DMS114 treated with DMSO at 0.1 percent for 48 hours (cell line): ENCODE results near the gene MT1X.
"Not testable (repeated sequence)": the region's sequence is repeated elsewhere in the genome, so short reads cannot be mapped to it uniquely, and the experiment has no call there.

Source experiments
- DNase-seq: peaks from one replicate; lab custom pipeline; 2025; ENCODE audit not compliant: unreplicated experiment; lab: John Stamatoyannopoulos, UW

Gene MT1X

DNA sequence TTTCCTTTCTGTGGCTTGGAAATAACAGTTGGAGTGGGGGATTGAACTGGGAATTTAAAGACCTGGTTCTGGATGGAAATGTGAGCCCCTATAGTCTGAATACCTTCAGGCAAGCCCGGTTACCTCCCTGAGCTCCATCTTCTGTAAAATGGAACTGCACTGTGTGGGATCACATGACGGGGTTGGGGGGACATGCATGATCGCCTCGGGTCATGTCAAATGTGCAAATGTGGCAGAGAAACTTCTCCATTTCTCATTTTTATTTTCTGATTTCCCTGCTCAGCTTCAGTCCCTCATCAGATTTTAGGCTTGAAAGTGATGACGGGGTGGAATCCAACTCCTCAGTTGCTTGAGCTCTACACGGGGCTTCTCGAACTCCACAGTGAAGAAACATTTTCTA is 29.1 kb upstream of the MT1X start:
- no peak for DNase-seq

DNA sequence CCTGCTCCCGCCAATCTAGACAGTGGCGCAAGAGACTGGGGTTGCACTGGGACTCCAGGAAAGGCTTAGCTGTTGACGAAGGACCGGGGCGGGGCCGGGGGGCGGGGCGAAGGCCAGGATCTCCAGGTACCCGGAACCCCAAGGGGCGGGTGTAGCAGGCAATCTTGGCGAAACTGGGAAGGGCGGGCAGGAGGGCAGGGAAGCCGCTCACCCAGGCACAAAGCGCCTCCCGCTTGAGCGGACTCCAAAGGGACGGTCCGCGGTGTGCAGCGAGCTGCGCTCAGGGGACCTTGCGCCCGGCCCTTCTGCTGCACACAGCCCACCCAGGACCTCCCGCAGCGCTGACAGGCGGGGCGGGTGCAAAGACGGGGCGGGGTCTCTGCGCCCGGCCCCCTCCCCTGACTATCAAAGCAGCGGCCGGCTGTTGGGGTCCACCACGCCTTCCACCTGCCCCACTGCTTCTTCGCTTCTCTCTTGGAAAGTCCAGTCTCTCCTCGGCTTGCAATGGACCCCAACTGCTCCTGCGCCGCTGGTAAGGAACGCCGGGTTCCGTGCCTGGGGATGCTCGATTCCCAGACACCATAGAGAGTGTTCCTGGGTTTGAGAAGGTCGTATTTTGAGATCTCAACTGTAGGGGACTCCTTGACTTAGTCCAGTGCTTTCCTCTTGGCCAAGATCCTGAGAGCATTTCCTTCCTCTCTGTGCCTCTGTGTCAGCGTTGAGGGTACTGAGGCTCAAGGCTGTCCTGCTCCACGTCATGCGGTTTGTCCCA is 24.5 kb upstream of the MT1X start, which contains the start of gene MT1F:
TSS of gene MT1F (plus strand) at position 405 of the 772 bp plus-strand sequence. CDS start at position 505, 100 bp downstream.
- peak; percentile 53 for DNase-seq

DNA sequence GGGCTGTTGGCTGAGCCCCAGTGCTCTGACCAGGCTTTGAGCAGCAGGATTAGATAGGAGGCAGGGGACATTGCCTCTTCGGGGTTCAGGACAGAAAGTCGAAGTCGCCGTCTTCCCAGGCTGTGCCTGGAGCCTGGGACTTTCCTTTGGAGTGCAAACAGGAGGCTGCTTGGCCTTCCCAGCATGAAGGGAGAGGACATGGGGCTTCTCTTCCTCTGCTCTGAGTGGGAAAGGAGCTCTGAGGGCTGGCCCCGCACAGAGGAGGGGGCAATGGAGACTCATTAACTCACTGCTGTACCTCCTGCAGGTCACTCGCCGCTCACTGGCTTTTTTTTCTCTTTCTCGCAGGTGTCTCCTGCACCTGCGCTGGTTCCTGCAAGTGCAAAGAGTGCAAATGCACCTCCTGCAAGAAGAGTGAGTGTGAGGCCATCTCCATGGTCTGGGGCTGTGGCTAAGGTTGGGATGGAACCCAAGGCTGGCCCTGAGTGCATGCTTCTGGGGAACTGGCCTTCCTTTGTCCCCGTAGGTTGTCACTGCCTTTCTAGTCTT is 23.9 kb upstream of the MT1X start:
- no peak for DNase-seq

DNA sequence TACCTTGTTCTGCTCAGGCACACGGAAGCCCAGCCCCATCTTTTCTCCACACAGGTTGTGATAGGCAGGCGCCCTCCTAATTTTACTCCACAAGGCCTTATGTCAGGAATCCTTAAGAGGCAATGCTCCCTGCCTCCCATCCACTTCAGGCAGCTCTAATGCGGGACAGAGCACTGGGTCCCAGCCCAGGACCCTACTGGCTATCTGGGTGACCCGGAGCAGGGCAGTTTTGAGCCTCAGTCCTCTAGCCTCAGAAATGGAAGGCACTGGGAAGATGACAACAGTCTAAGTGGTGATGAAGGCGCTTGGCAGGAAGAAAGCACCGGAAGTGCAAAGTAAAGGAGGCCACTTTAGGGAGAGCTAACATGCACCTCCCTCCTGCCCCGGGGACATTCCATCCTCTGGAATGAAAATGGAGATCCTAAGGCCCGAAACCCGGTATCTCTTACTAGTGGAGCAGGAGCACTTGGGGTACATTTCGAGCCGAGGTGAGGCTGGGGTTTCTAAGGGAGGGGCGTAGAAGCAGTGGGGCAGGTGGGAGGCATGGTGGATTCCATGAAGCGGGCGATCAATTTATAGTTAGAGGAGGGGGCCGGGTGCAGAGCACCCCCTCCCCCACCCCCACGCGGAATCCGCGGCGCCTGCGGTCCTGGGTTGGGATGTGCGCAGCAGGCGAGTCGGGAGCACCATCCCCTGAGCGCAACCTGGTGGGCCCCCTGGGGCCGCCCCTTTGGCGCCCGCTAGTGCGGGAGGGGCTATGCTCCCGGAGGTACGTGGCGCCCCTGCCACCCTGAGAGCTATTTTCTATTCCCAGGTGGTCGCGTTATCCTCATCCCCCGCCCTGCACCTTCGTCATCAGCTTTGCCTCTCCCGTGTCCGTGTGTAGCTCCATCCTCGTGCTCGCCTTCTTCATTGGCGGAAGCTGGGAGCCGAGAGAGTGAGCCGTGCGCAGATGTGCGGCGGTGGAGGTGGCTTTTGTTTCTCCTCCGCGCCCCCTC is 19.6 kb upstream of the MT1X start:
- no peak for DNase-seq

DNA sequence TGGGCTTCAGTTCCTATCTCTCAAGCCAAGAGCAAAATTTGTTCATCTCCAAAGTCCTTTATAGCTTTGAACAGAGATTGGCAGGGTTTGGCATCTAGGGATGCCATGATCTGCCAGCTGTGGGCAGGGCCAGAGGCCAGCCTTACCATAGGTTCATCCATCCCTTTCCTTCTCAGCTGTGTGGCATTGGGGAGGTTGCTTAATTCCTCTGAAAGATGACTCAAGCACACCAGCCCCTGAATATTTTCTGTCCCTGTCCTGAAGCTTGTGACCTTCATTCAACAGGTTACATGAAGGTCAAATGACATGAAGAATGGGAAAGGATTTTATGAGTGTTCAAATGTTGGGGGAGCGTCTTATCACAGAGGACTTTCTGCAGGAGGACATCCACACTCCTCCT is 17.8 kb upstream of the MT1X start:
- DNase-seq = no peak

DNA sequence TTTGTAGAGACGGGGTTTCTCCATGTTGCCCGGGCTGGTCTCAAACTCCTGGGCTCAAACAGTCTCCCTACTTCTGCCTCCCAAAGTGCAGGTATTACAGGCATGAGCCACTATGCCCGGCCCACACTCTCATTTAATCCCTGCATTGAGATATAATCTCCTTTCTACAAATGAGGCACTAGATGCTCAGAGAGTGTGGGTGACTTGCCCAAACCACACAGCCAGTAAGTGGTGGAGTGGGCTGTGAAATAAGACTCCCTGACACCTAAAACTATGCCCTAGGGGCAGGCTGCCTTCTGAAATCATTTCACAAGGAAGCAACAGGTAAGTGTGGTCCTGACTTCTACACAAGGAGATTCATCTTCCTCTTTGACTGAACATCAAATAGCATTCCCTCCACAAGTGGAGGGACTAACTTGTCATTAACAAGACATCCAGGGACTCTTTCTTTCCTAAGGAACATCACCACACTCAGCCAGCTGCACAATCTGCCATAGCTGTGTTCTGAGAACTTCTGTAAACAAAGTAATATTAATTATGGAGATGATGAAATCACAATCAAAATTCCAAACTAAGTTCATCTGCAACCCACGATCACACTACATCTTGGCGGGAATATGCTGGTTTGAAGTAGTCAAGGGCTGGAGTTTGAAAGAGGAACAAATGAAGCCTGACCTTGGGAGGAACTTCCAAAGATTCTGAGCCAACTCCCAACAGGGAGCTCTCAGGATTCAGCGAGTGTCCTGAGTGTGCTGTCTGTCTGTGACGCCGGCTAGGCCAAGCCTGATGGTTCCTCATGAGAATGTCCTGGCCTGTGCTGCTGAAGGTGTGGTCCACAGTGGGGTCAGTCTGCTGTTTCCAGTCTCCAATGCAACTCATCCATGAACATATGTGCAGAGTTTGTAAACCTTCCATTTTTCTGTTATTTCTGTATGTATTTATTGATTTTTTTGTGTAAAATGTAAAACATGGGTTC is 16.7 kb upstream of the MT1X start:
- not testable (repeated sequence) for DNase-seq

DNA sequence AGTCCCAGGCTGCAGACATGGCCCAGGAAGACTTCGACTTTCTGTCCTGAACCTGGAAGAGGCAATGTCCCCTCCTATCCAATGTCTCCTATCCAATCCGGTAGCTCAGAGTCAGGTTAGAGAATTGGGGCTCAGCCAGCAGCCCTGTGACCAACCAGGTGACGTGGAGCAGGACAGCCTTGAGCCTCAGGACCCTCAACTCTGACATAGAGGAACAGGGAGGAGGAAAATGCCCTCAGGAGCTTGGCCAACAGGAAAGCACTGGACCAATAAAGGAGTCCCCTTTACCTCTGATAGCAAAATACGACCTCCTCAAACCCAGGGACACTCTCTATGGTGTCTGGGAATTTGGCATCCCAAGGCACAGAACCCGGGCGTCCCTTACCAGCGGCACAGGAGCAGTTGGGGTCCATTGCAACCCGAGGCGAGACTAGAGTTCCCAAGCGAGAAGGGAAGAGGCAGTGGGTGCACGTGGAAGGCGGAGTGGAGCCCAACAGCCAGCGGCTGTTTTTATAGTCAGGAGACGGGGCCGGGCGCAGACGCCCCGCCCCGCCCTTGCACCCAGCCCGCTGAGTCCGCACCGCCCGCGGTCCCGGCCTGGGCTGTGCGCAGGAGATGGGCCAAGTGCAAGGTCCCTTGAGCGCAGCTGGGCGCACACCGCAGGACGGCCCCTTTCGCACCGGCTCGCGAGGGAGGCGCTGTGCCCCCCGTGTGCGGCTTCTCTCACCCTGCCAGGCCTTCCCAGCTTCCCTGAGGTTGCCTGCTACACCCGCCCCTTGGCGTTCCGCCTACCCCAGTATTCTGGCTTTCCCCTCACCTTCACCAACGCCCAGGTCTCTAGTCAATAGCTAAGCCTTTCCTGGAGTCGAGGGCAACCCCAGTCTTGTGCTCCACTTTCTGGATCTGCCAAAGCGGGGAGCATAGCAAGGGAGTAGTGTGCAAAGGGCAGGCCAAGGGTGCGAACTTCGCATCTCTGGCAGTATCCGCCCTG is 14.4 kb upstream of the MT1X start, which contains the start of gene MT1G:
TSS of gene MT1G (minus strand) at position 485 of the 991 bp plus-strand sequence. CDS start at position 413, 72 bp downstream.
- no peak for DNase-seq

DNA sequence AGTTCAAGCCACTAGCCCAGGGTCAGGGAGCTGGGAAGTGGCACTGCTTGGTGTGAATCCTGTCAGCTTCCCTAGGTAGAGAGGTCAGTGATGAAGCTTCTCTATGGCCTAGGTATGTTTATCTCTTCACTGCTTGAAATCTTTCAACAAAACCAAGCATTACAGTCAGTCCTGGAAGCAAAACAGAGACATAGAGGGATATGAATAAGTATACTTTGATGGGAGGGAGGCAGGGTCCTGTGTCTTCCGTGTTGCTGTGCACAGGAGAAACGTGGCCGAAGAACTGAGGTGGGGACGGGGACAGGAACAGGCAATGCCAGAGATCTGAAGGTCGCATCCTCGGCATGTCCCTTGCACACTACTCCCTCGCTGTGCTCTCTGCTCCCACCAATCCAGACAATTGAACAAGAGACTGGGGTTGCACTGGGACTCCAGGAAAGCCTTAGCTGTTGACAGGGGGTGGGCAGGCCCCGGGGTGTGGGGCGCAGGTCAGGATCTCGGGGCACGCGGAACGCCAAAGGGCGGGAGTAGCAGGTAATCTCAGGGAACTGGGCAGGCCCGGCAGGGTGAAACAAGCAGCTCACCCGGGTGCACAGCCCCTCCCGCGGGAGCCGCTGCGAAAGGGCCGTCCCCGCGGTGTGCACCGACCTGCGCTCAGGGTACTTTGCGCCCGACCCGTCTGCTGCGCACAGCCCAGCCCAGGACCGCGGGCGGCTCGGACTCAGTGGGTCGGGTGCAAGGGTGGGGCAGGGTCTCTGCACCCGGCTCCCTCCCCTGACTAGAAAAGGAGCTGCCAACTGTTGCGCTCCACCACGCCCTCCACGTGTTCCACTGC is 13.0 kb upstream of the MT1X start, which contains the start of gene MT1H:
TSS of gene MT1H (plus strand) at position 810 of the 835 bp plus-strand sequence. CDS start 71 bp downstream, outside the sequence.
- no peak for DNase-seq

DNA sequence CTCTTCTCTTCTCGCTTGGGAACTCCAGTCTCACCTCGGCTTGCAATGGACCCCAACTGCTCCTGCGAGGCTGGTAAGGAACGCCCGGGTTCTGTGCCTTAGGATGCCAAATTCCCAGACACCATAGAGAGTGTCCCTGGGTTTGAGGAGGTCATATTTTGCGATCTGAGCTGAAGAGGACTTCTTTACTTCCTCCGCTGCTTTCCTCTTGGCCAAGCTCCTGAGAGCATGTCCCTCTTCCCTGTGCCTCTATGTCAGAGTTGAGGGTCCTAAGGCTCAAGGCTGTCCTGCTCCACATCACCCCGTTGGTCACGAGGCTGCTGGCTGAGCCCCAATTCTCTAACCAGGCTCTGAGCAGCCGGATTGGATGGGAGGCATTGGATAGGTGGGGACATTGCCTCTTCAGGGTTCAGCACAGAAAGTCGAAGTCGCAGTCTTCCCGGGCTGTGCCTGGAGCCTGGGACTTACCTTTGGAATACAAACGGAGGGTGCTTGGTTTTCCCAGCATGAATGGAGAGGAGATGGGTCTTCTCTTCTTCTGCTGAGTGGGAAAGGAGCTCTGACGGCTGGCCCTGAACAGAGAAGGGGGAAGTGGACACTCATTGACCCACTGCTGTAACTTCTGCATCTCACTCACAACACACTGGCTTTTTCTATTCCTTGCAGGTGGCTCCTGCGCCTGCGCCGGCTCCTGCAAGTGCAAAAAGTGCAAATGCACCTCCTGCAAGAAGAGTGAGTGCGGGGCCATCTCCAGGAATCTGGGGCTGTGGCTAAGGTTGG is 12.2 kb upstream of the MT1X start:
- DNase-seq = no peak

DNA sequence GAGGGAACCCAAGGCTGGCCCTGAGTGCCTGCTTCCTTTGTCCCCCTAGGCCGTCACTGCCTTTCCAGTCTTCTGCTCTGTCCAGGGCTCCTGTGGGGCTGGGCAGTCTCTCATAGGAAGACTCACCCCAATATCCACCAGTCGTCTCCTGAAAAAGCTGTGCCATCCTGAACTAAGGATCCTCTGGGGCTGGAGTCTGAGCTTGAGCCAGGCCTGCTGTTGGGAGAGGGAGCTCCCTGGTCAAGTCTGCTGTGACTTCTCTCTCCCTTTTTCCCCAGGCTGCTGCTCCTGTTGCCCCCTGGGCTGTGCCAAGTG is 11.7 kb upstream of the MT1X start:
- DNase-seq = no peak

DNA sequence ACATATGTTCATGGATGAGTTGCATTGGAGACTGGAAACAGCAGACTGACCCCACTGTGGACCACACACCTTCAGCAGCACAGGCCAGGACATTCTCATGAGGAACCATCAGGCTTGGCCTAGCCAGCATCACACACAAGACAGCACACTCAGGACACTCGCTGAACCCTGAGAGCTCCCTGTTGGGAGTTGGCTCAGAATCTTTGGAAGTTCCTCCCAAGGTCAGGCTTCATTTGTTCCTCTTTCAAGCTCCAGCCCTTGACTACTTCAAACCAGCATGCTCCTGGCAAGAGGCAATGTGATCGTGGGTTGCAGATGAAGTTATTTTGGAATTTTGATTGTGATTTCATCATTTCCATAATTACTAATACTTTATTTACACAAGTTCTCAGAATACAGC is 10.6 kb upstream of the MT1X start:
- DNase-seq = not testable (repeated sequence)

DNA sequence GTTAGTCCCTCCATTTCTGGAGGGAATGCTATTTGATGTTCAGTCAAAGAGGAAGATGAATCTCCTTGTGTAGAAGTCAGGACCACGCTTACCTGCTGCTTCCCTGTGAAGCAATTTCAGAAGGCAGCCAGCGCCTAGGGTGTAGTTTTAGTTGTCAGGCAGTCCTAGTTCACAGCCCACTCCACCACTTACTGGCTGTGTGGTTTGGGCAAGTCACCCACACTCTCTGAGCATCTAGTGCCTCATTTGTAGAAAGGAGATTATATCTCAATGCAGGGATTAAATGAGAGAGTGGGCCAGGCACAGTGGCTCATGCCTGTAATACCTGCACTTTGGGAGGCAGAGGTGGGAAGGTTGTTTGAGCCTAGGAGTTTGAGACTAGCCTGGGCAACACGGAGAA is 10.1 kb upstream of the MT1X start:
- not testable (repeated sequence) for DNase-seq

DNA sequence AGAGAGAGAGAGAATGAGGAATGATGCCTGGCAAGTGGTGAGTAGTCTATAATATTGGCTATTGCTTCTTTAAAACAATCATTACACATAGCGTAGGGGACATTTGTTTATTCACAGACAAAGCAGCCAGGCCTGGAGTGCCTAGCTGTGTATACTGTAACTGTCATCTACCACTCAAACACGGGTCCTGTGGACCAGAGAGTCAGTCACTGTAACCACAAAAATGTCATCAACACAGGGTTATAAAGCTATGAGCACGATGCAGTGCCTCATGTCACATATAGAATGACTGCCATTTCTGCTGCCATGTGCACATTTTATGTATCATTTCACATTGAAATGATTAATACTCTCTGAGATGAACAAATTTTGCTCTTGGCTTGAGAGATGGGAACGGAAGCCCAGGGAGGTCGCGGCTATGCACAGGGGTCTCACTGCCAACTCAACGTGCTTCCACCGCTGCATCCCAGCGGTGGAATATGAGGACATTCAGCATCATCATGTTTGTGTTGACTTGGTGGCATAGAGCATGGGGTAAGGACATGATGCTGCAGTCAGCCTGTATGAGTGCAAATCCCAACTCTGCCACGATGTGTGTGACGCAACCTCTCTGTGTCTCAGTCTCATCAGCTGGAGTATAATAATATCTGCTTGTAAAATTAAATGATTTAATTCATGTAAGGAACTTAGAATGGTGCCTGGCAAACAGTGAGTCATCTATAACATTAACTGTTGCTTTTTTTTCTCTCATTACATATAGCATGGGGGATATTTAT is 9.3 kb upstream of the MT1X start:
- DNase-seq = no peak

DNA sequence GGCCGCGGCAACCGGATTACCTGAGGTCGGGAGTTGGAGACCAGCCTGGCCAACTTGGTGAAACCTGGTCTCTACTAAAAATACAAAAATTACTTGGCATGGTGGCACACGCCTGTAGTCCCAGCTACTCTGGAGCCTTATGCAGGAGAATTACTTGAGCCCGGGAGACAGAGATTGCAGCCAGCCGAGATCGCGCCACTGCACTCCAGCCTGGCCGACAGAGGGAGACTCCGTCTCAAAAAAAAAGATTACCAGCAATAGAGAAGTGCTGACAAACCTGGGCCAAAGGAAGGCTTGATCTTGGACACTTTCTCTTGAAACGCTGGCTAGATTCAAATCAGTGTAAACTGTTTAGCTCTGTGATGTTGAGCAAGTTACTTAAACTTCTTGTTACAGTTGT is 8.3 kb upstream of the MT1X start:
- peak; percentile 16 for DNase-seq

DNA sequence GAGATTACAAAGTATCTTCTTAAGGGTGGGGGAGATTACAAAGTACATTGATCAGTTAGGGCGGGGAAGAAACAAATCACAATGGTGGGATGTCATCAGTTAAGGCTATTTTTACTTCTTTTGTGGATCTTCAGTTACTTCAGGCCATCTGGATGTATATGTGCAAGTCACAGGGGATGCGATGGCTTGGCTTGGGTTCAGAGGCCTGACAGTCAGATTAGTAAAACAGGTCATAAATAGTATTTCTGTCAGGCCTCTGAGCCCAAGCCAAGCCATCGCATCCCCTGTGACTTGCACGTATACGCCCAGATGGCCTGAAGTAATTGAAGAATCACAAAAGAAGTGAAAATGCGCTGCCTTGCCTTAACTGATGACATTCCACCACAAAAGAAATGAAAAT is 7.7 kb upstream of the MT1X start:
- not testable (repeated sequence) for DNase-seq

DNA sequence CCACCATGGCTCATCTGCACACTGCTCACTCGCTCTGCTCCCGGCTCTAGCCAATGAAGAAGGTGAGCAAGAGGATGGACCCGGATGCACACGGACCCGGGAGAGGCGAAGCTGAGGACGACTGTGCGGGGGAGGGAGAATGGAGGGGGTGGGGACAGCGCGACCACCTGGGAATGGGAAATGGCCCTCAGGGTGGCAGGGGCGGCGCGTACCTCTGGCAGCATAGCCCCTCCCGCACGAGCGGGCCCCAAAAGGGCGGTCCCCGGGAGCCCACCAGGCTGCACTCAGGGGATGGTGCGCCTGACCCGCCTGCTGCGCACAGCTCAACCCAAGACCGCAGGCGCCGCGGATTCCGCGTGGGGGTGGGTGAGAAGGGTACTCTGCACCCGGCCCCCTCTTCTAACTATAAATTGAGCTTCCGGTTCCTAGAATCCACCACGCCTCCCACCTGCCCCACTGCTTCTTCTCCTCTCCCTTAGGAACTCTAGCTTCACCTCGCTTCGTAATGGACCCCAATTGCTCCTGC is 6.5 kb upstream of the MT1X start:
- DNase-seq = no peak
